GM23338 (cell line): ENCODE results near the gene SUMF1. TPM values are rescaled to one million over a fixed set of nuclear protein-coding genes. Genes with fewer than 3 reads are reported as not detected.

Experiments
- ATAC-seq: fragments of 200-7000 bp; cut with Tn5 transposase; 3 replicates; pipeline ENCODE4 v1.9.1; 2020
- DNase-seq: peaks from one replicate; pipeline ENCODE4 v3.0.0-alpha.2; 2015; ENCODE audit warnings: low spot score
- H2AFZ ChIP-seq: fragments of 200-600 bp; sonication (generic); 2 replicates; pipeline ENCODE4 v1.8.0; 2016; ENCODE audit warnings: antibody characterized with exemption, mild to moderate bottlenecking, moderate library complexity
- H3F3A ChIP-seq: fragments of 200-600 bp; sonication (generic); replicated peaks from 2 replicates; pipeline ENCODE4 v1.8.0; 2017; ENCODE audit warnings: antibody characterized with exemption, mixed run types, low read depth
- H3K27ac ChIP-seq: fragments of 200-600 bp; sonication (generic); 2 replicates; pipeline ENCODE4 v1.6.1; 2016; ENCODE audit warnings: low read depth
- H3K27me3 ChIP-seq: fragments of 200-600 bp; sonication (generic); 2 replicates; pipeline ENCODE4 v1.8.0; 2016; ENCODE audit warnings: mild to moderate bottlenecking, mixed run types, moderate library complexity; ENCODE audit not compliant: insufficient read depth
- H3K36me3 ChIP-seq: fragments of 200-600 bp; sonication (generic); 2 replicates; pipeline ENCODE4 v1.8.0; 2016; ENCODE audit warnings: mild to moderate bottlenecking; ENCODE audit not compliant: insufficient read depth
- H3K4me1 ChIP-seq: fragments of 200-600 bp; sonication (generic); 2 replicates; pipeline ENCODE4 v1.8.0; 2016; ENCODE audit warnings: mild to moderate bottlenecking, moderate library complexity; ENCODE audit not compliant: insufficient read depth
- H3K4me2 ChIP-seq: fragments of 200-600 bp; sonication (generic); 2 replicates; pipeline ENCODE4 v1.7.1; 2017; ENCODE audit warnings: mixed run types
- H3K4me3 ChIP-seq: fragments of 200-600 bp; sonication (generic); 2 replicates; pipeline ENCODE4 v1.6.1; 2016; ENCODE audit warnings: mixed run types
- H3K79me2 ChIP-seq: fragments of 200-600 bp; sonication (generic); replicated peaks from 2 replicates; pipeline ENCODE4 v1.8.0; 2017; ENCODE audit warnings: mild to moderate bottlenecking; ENCODE audit not compliant: insufficient read depth
- H3K9me2 ChIP-seq: fragments of 200-600 bp; sonication (generic); 2 replicates; pipeline ENCODE4 v1.8.0; 2017; ENCODE audit not compliant: insufficient read depth
- H4K20me1 ChIP-seq: fragments of 200-600 bp; sonication (generic); replicated peaks from 2 replicates; pipeline ENCODE4 v1.8.0; 2017; ENCODE audit warnings: mild to moderate bottlenecking; ENCODE audit not compliant: insufficient read depth
- H3K27ac Mint-ChIP-seq: 2 replicates; pipeline ENCODE4 v1.8.0; 2020; ENCODE audit warnings: inconsistent platforms, mild to moderate bottlenecking, moderate library complexity, mixed read lengths
- H3K27me3 Mint-ChIP-seq: 3 replicates; pipeline ENCODE4 v1.8.0; 2022; ENCODE audit warnings: low read depth, mild to moderate bottlenecking, moderate library complexity, mixed read lengths, inconsistent platforms; ENCODE audit not compliant: insufficient read depth, poor library complexity
- H3K36me3 Mint-ChIP-seq: 3 replicates; pipeline ENCODE4 v1.8.0; 2021; ENCODE audit warnings: low read depth, mild to moderate bottlenecking, inconsistent platforms, moderate library complexity, mixed read lengths
- H3K4me1 Mint-ChIP-seq: 3 replicates; pipeline ENCODE4 v1.8.0; 2020; ENCODE audit warnings: mild to moderate bottlenecking, inconsistent platforms, mixed read lengths
- H3K4me3 Mint-ChIP-seq: 3 replicates; pipeline ENCODE4 v1.8.0; 2021; ENCODE audit warnings: moderate library complexity, mild to moderate bottlenecking, inconsistent platforms, mixed read lengths
- H3K9me3 Mint-ChIP-seq: 3 replicates; pipeline ENCODE4 v1.8.0; 2020; ENCODE audit warnings: moderate library complexity, mild to moderate bottlenecking, inconsistent platforms, mixed read lengths
- CREB1 ChIP-seq: fragments of 250-450 bp; sonication (Bioruptor Pico); IDR thresholded peaks from 2 replicates; pipeline ENCODE4 v1.5.0; 2020; ENCODE audit warnings: low read depth, mild to moderate bottlenecking, moderate library complexity
- EZH2 ChIP-seq: fragments of 200-600 bp; sonication (generic); IDR thresholded peaks from one replicate; pipeline ENCODE4 v1.8.0; 2017; ENCODE audit warnings: antibody characterized with exemption, mild to moderate bottlenecking, low read depth; ENCODE audit not compliant: unreplicated experiment
- NANOG ChIP-seq: IDR thresholded peaks from 2 replicates; pipeline ENCODE4 v1.6.1; 2016; ENCODE audit warnings: antibody characterized with exemption, borderline replicate concordance
- polyA plus RNA-seq: library from polyadenylated mRNA; unstranded; fragments of >200 nt; fragmentation: Nextera tagmentation; extraction: Ambion mirVana; gene quantifications from 2 replicates; pipeline ENCODE4 v1.2.1, GENCODE V29; 2016
- total RNA-seq: library from RNA; depleted of rRNA; stranded (reverse); fragments of >200 nt; shearing (Covaris generic); gene quantifications from 2 replicates; pipeline ENCODE4 v1.2.3, GENCODE V29; 2014
- TF ChIP-seq, protein P1 (sequence below): fragments of 250-450 bp; sonication (Bioruptor Pico); IDR thresholded peaks from 2 replicates; pipeline ENCODE4 v1.5.0; 2020; ENCODE audit warnings: mild to moderate bottlenecking, moderate library complexity
- TF ChIP-seq, protein P2 (sequence below): IDR thresholded peaks from one replicate; pipeline ENCODE4 v1.6.1; 2018; ENCODE audit warnings: antibody characterized with exemption; ENCODE audit not compliant: unreplicated experiment

Gene SUMF1
- total and polyA plus RNA-seq, 2 experiments from 2014 or later: 6.9 to 20.3 TPM

DNA sequence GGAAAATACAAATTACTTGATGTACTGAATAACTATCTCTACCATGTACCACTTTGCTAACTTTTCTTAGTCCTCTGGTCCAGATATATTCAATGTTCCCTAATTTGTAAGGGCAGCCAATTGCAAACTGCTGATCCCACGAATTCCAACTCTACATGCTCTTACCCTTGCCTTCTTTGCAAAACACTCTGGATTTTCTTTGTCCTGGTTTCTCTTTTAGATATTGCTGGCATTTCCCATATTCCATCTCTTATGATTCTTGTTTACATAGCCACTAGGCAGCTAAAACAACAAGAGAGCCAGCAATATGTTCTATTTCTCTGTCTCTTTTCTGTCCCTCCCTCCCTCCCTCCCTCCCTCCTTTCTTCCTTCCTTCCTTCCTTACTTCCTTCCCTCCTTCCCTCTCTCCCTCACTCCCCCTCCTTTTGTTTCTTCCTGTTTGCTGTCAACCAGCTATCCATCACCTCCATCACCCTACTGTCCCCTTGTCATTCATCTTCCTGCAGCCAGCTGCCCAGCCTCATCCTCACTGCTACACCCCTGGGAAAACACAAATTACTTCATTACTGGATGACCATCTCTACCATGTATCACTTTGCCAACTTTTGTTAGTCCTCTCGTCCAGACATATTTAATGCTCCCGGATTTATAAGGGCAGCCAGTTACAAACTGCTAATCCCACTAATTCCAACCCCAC, 130.1 kb downstream of the SUMF1 start (continued):
- TF ChIP-seq, protein P1, sequence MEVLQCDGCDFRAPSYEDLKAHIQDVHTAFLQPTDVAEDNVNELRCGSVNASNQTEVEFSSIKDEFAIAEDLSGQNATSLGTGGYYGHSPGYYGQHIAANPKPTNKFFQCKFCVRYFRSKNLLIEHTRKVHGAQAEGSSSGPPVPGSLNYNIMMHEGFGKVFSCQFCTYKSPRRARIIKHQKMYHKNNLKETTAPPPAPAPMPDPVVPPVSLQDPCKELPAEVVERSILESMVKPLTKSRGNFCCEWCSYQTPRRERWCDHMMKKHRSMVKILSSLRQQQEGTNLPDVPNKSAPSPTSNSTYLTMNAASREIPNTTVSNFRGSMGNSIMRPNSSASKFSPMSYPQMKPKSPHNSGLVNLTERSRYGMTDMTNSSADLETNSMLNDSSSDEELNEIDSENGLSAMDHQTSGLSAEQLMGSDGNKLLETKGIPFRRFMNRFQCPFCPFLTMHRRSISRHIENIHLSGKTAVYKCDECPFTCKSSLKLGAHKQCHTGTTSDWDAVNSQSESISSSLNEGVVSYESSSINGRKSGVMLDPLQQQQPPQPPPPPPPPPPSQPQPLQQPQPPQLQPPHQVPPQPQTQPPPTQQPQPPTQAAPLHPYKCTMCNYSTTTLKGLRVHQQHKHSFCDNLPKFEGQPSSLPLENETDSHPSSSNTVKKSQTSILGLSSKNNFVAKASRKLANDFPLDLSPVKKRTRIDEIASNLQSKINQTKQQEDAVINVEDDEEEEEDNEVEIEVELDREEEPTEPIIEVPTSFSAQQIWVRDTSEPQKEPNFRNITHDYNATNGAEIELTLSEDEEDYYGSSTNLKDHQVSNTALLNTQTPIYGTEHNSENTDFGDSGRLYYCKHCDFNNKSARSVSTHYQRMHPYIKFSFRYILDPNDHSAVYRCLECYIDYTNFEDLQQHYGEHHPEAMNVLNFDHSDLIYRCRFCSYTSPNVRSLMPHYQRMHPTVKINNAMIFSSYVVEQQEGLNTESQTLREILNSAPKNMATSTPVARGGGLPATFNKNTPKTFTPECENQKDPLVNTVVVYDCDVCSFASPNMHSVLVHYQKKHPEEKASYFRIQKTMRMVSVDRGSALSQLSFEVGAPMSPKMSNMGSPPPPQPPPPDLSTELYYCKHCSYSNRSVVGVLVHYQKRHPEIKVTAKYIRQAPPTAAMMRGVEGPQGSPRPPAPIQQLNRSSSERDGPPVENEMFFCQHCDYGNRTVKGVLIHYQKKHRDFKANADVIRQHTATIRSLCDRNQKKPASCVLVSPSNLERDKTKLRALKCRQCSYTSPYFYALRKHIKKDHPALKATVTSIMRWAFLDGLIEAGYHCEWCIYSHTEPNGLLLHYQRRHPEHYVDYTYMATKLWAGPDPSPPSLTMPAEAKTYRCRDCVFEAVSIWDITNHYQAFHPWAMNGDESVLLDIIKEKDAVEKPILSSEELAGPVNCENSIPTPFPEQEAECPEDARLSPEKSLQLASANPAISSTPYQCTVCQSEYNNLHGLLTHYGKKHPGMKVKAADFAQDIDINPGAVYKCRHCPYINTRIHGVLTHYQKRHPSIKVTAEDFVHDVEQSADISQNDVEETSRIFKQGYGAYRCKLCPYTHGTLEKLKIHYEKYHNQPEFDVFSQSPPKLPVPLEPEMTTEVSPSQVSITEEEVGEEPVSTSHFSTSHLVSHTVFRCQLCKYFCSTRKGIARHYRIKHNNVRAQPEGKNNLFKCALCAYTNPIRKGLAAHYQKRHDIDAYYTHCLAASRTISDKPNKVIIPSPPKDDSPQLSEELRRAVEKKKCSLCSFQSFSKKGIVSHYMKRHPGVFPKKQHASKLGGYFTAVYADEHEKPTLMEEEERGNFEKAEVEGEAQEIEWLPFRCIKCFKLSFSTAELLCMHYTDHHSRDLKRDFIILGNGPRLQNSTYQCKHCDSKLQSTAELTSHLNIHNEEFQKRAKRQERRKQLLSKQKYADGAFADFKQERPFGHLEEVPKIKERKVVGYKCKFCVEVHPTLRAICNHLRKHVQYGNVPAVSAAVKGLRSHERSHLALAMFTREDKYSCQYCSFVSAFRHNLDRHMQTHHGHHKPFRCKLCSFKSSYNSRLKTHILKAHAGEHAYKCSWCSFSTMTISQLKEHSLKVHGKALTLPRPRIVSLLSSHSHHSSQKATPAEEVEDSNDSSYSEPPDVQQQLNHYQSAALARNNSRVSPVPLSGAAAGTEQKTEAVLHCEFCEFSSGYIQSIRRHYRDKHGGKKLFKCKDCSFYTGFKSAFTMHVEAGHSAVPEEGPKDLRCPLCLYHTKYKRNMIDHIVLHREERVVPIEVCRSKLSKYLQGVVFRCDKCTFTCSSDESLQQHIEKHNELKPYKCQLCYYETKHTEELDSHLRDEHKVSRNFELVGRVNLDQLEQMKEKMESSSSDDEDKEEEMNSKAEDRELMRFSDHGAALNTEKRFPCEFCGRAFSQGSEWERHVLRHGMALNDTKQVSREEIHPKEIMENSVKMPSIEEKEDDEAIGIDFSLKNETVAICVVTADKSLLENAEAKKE (CRISPR knock-in tag): no peak

DNA sequence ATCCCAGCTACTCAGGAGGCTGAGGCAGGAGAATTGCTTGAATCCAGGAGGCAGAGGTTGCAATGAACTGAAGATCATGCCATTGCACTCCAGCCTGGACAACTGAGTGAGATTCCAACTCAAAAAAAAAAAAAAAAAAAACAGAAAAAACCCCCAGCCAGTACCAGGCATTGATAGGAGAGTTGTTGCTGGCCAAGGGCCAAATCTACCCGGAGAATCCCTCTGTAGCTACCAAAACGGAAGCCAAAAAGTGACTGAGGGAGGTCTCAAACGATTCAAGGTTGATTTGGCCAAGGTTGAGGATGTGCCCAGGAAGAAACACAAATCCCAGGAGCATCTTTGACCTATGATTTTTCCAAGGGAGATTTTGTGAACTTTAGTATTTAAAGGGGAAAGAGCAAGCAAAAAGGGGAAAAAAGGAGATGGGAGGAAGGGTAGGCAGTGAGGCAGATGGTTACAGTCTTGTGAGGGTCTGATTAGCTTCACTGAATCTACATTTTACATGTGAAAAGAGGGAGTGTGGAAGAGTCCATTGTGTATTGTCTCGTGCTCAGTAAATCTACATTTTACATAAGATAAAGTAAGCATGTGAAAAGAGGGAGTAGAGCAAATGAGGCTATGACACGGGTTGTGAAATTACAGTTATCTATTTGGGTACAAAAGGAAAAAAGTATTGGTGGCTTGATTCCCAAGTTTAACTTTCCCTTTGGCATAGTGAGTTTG, 131.1 kb downstream of the SUMF1 start:
- H4K20me1 ChIP-seq: no peaks in the 10 kb centered on the region
- no peaks in the 10 kb centered on the region for H3K36me3 Mint-ChIP-seq
- TF ChIP-seq CREB1 (CRISPR knock-in tag) (no peak), EZH2 (no peak), NANOG (no peak)
- TF ChIP-seq, protein P2, sequence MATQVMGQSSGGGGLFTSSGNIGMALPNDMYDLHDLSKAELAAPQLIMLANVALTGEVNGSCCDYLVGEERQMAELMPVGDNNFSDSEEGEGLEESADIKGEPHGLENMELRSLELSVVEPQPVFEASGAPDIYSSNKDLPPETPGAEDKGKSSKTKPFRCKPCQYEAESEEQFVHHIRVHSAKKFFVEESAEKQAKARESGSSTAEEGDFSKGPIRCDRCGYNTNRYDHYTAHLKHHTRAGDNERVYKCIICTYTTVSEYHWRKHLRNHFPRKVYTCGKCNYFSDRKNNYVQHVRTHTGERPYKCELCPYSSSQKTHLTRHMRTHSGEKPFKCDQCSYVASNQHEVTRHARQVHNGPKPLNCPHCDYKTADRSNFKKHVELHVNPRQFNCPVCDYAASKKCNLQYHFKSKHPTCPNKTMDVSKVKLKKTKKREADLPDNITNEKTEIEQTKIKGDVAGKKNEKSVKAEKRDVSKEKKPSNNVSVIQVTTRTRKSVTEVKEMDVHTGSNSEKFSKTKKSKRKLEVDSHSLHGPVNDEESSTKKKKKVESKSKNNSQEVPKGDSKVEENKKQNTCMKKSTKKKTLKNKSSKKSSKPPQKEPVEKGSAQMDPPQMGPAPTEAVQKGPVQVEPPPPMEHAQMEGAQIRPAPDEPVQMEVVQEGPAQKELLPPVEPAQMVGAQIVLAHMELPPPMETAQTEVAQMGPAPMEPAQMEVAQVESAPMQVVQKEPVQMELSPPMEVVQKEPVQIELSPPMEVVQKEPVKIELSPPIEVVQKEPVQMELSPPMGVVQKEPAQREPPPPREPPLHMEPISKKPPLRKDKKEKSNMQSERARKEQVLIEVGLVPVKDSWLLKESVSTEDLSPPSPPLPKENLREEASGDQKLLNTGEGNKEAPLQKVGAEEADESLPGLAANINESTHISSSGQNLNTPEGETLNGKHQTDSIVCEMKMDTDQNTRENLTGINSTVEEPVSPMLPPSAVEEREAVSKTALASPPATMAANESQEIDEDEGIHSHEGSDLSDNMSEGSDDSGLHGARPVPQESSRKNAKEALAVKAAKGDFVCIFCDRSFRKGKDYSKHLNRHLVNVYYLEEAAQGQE: no peak

More for the DNA sequence above, 131.1 kb downstream of the SUMF1 start:
- H3K79me2 ChIP-seq: no peaks in the 10 kb centered on the region
- peaks cover 3% of the 10 kb centered on the region for H3K27me3 Mint-ChIP-seq
- no peak overlapping the region for H3K27ac Mint-ChIP-seq
- H3K9me3 Mint-ChIP-seq: no peaks in the 10 kb centered on the region; the same call in 2 of the 3 replicates
- H3K4me3 Mint-ChIP-seq: no peak overlapping the region
- no peaks in the 10 kb centered on the region for H3K27me3 ChIP-seq
- no peaks in the 10 kb centered on the region for H3F3A ChIP-seq
- peaks cover 23% of the 10 kb centered on the region for H3K4me1 ChIP-seq
- H2AFZ ChIP-seq: no peak overlapping the region
- H3K4me3 ChIP-seq: no peak overlapping the region
- no peak for DNase-seq
- H3K4me1 Mint-ChIP-seq: peaks cover 39% of the 10 kb centered on the region
- H3K36me3 ChIP-seq: no peaks in the 10 kb centered on the region
- no peak; the same call in 2 of the 3 replicates for ATAC-seq
- H3K9me2 ChIP-seq: no peaks in the 10 kb centered on the region
- no peak overlapping the region for H3K27ac ChIP-seq
- no peak overlapping the region for H3K4me2 ChIP-seq
